ENCODE data around the gene UGT1A6. TPM values are rescaled to one million over a fixed set of nuclear protein-coding genes. Genes with fewer than 3 reads are reported as not detected.

The UGT1A6 gene
- total RNA-seq, 1 experiment from 2014 or later, result 549 TPM

GRCh38 chr2:233810385-233810784 is 117.7 kb downstream of the UGT1A6 start:
- intact Hi-C loops (cut with micrococcal nuclease; ENCODE audit: unreplicated experiment), result no loop called here
- Histone ChIP-seq H3K36me3 (ENCODE audit: low read depth) (no peaks in the 10 kb centered on the region), H3K4me2 (no peak overlapping the region), H3K4me3 (no peak overlapping the region), H3K9me3 (ENCODE audit: insufficient read depth, low read depth) (no peaks in the 10 kb centered on the region), H3F3A (ENCODE audit: insufficient read depth, low read depth) (no peaks in the 10 kb centered on the region), H3K9me2 (ENCODE audit: insufficient read depth) (no peaks in the 10 kb centered on the region), H3K79me2 (ENCODE audit: low read depth) (no peaks in the 10 kb centered on the region), H3K4me1 (replicated peaks; ENCODE audit: insufficient read depth) (no peaks in the 10 kb centered on the region), H3K27me3 (ENCODE audit: insufficient read depth, low read depth) (no peaks in the 10 kb centered on the region; the same call in 1 of the 2 replicates), H3K27ac (no peak overlapping the region), H4K20me1 (ENCODE audit: insufficient read depth) (no peaks in the 10 kb centered on the region), H2AFZ (no peak overlapping the region)
- TF ChIP-seq EZH2 (IDR thresholded peaks at IDR 0.05; ENCODE audit: low read depth) (no peak), CTCF (conservative IDR thresholded peaks at IDR 0.05) (no peak)
- CTCF ChIA-PET, result no interaction called here
- no peak for DNase-seq
- POLR2A ChIA-PET (ENCODE audit: unreplicated experiment), result no interaction called here
- BruUV-seq (replicated peaks), result no TSS peak

- no TSS peak for BruUV-seq (replicated peaks)
- Histone ChIP-seq H3K79me2 (ENCODE audit: low read depth) (no peaks in the 10 kb centered on the region), H4K20me1 (ENCODE audit: insufficient read depth) (no peaks in the 10 kb centered on the region), H2AFZ (no peak overlapping the region), H3K4me3 (no peak overlapping the region), H3K4me2 (no peak overlapping the region), H3K27me3 (ENCODE audit: insufficient read depth, low read depth) (no peaks in the 10 kb centered on the region; the same call in 1 of the 2 replicates), H3K36me3 (ENCODE audit: low read depth) (no peaks in the 10 kb centered on the region), H3K27ac (no peak overlapping the region), H3K9me2 (ENCODE audit: insufficient read depth) (no peaks in the 10 kb centered on the region), H3K4me1 (replicated peaks; ENCODE audit: insufficient read depth) (no peaks in the 10 kb centered on the region), H3K9me3 (ENCODE audit: insufficient read depth, low read depth) (no peaks in the 10 kb centered on the region), H3F3A (ENCODE audit: insufficient read depth, low read depth) (no peaks in the 10 kb centered on the region)
- intact Hi-C loops (cut with micrococcal nuclease; ENCODE audit: unreplicated experiment), result no loop called here
- no peak for DNase-seq
- ChIA-PET CTCF (no interaction called here), POLR2A (ENCODE audit: unreplicated experiment) (no interaction called here)
- TF ChIP-seq CTCF (conservative IDR thresholded peaks at IDR 0.05) (no peak), EZH2 (IDR thresholded peaks at IDR 0.05; ENCODE audit: low read depth) (no peak)
These were observed 118.4 kb downstream of the UGT1A6 start for GRCh38 chr2:233811087-233811486.

GRCh38 chr2:233811732-233812131 is 119.0 kb downstream of the UGT1A6 start:
- Histone ChIP-seq H3K4me1 (replicated peaks; ENCODE audit: insufficient read depth) (no peaks in the 10 kb centered on the region), H3K79me2 (ENCODE audit: low read depth) (no peaks in the 10 kb centered on the region), H3K9me2 (ENCODE audit: insufficient read depth) (no peaks in the 10 kb centered on the region), H3K4me3 (no peak overlapping the region), H3K36me3 (ENCODE audit: low read depth) (no peaks in the 10 kb centered on the region), H3F3A (ENCODE audit: insufficient read depth, low read depth) (no peaks in the 10 kb centered on the region), H3K27ac (no peak overlapping the region), H4K20me1 (ENCODE audit: insufficient read depth) (no peaks in the 10 kb centered on the region), H3K4me2 (no peak overlapping the region), H3K27me3 (ENCODE audit: insufficient read depth, low read depth) (no peaks in the 10 kb centered on the region; the same call in 1 of the 2 replicates), H3K9me3 (ENCODE audit: insufficient read depth, low read depth) (no peaks in the 10 kb centered on the region), H2AFZ (no peak overlapping the region)
- TF ChIP-seq CTCF (conservative IDR thresholded peaks at IDR 0.05) (no peak), EZH2 (IDR thresholded peaks at IDR 0.05; ENCODE audit: low read depth) (no peak)
- ChIA-PET POLR2A (ENCODE audit: unreplicated experiment) (no interaction called here), CTCF (no interaction called here)
- intact Hi-C loops (cut with micrococcal nuclease; ENCODE audit: unreplicated experiment), result no loop called here
- BruUV-seq (replicated peaks), result no TSS peak
- no peak for DNase-seq
